Colonic mucosa (tissue), 4 donors: Measurements from ENCODE around the gene RASSF5. TPM values are rescaled to one million over a fixed set of nuclear protein-coding genes. Genes with fewer than 3 reads are reported as not detected.
"Not testable (repeated sequence)": the region's sequence is repeated elsewhere in the genome, so short reads cannot be mapped to it uniquely, and the experiment has no call there.

Experiments
- DNase-seq: peaks from one replicate; pipeline ENCODE4 v3.0.0-alpha.2; 2020
- H3K27ac ChIP-seq: fragments of 200-600 bp; one replicate; pipeline ENCODE4 v1.8.0; 2021
- H3K27me3 ChIP-seq: fragments of 200-600 bp; one replicate; pipeline ENCODE4 v1.8.0; 2021
- H3K36me3 ChIP-seq: fragments of 200-600 bp; one replicate; pipeline ENCODE4 v1.8.0; 2021
- H3K4me1 ChIP-seq: fragments of 200-600 bp; one replicate; pipeline ENCODE4 v1.8.0; 2021; ENCODE audit warnings: mild to moderate bottlenecking
- H3K4me3 ChIP-seq: fragments of 200-600 bp; one replicate; pipeline ENCODE4 v1.8.0; 2021
- H3K9ac ChIP-seq, 2 donors: one replicate each; pipeline ENCODE4 v1.7.0; 2013; ENCODE audit warnings: control low read depth in 2 of 2, low read depth in 2 of 2, low read length in 2 of 2
- H3K9me3 ChIP-seq: fragments of 200-600 bp; one replicate; pipeline ENCODE4 v1.8.0; 2021
- CTCF ChIP-seq: fragments of 200-600 bp; IDR thresholded peaks from one replicate; pipeline ENCODE4 v1.8.0; 2022; ENCODE audit warnings: antibody characterized with exemption, mild to moderate bottlenecking
- intact Hi-C: fragments of 100-400 bp; cut with DNase I; formaldehyde crosslinking; loops from one replicate; pipeline ENCODE4 v1.14.1; 2022
- total RNA-seq, 2 donors: library from RNA; stranded (reverse); fragmentation: NEBNext Ultra II Directional in 1 of 2; extraction: Animal tissue kit (Norgen Biotek cat#: 25700) in 1 of 2; gene quantifications; one replicate each; pipeline ENCODE4 v1.2.1, GENCODE V29; 2021
- donor health status: healthy.
- donor health status: DM: no; HTN: no; CAD: no.
- donor health status: DM: no; HTN: no; CAD: no.

The RASSF5 gene
- total RNA-seq, 2 donors from 2014 or later: 4.9 to 5.4 TPM

- Histone ChIP-seq H3K4me3 (no peak overlapping the region), H3K36me3 (peaks cover 5% of the 10 kb centered on the region), H3K27ac (no peak overlapping the region), H3K4me1 (no peaks in the 10 kb centered on the region), H3K9ac (no peak overlapping the region), H3K27me3 (no peaks in the 10 kb centered on the region), H3K9me3 (no peaks in the 10 kb centered on the region)
- TF ChIP-seq CTCF: no peak
- DNase-seq: no peak
- intact Hi-C loops: loop anchor here (5.0 kb wide), 1 partner anchor 105 kb away; no protein-coding TSS in a partner anchor
These were observed 29.6 kb upstream of the RASSF5 start for GRCh38 chr1:206477581-206478380.

- Histone ChIP-seq H3K4me3 (no peak overlapping the region), H3K9ac (no peak overlapping the region), H3K27me3 (no peaks in the 10 kb centered on the region), H3K36me3 (peaks cover 5% of the 10 kb centered on the region), H3K4me1 (no peaks in the 10 kb centered on the region), H3K9me3 (no peaks in the 10 kb centered on the region), H3K27ac (no peak overlapping the region)
- no peak for TF ChIP-seq CTCF
- intact Hi-C loops: loop anchor here (5.0 kb wide), 1 partner anchor 104 kb away; no protein-coding TSS in a partner anchor
- DNase-seq: no peak
These were observed 28.6 kb upstream of the RASSF5 start for GRCh38 chr1:206478746-206479145.

GRCh38 chr1:206479183-206480125 lies 27.9 kb upstream of the RASSF5 start:
- DNase-seq: peak; percentile 69
- Histone ChIP-seq H3K9ac (no peak overlapping the region), H3K27ac (no peak overlapping the region), H3K27me3 (no peaks in the 10 kb centered on the region), H3K36me3 (peaks cover 5% of the 10 kb centered on the region), H3K9me3 (no peaks in the 10 kb centered on the region), H3K4me1 (no peaks in the 10 kb centered on the region), H3K4me3 (no peak overlapping the region)
- intact Hi-C loops: loop anchor here (5.0 kb wide), 1 partner anchor 103 kb away; no protein-coding TSS in a partner anchor
- TF ChIP-seq CTCF: peak; percentile 76

- Histone ChIP-seq H3K9ac (no peak overlapping the region), H3K4me1 (no peaks in the 10 kb centered on the region), H3K4me3 (no peak overlapping the region), H3K27me3 (no peaks in the 10 kb centered on the region), H3K27ac (no peak overlapping the region), H3K9me3 (no peaks in the 10 kb centered on the region), H3K36me3 (peaks cover 5% of the 10 kb centered on the region)
- intact Hi-C loops: no loop called here
- DNase-seq: no peak
- no peak for TF ChIP-seq CTCF
These were observed 27.1 kb upstream of the RASSF5 start for GRCh38 chr1:206480211-206480610.

GRCh38 chr1:206482611-206483010 lies 24.7 kb upstream of the RASSF5 start:
- Histone ChIP-seq H3K9me3 (no peaks in the 10 kb centered on the region), H3K36me3 (peaks cover 5% of the 10 kb centered on the region), H3K4me1 (no peaks in the 10 kb centered on the region), H3K4me3 (no peak overlapping the region), H3K27ac (no peak overlapping the region), H3K9ac (no peak overlapping the region), H3K27me3 (no peaks in the 10 kb centered on the region)
- intact Hi-C loops: no loop called here
- no peak for TF ChIP-seq CTCF
- DNase-seq: no peak

GRCh38 chr1:206483864-206484263 lies 23.5 kb upstream of the RASSF5 start:
- H3K4me1 ChIP-seq, H3K36me3 ChIP-seq, intact Hi-C loops: not testable (repeated sequence)

More at GRCh38 chr1:206483864-206484263, 23.5 kb upstream of the RASSF5 start:
- not testable (repeated sequence) for H3K4me3 ChIP-seq, DNase-seq, H3K27ac ChIP-seq, H3K9ac ChIP-seq, H3K27me3 ChIP-seq, H3K9me3 ChIP-seq
